ENCODE measurements around the gene CD52. TPM values are rescaled to one million over a fixed set of nuclear protein-coding genes. Genes with fewer than 3 reads are reported as not detected.

Gene CD52
- total RNA-seq, 2 experiments from 2014 or later = 582 to 608 TPM

DNA sequence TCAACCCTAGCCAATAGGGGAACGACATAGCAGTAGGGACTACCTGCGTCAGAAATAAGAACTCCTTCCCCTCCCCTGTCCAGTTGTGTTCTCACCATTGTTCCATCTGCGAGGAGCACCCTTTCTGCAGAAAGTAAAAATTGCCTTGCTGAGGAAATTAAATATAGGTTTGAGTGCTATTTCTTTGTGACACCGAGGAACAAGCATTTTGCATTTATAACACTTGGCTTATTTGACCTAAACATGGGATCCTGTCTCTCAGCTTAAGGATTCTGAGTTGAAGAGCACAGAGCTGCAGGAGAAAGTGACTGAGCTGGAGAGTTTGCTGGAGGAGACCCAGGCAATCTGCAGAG, 48.6 kb upstream of the CD52 start:
- H3K4me1 ChIP-seq (ENCODE audit: insufficient read depth, low read length) = no peaks in the 10 kb centered on the region
- ChIA-PET CTCF (interaction anchor here (0.8 to 1.8 kb wide), 2 partner anchors 53 to 148 kb away, joined by 3 to 4 read pairs; no protein-coding TSS in a partner anchor), POLR2A (no interaction called here)
- no peaks in the 10 kb centered on the region for H3K27me3 Mint-ChIP-seq
- no peak overlapping the region for H3K27ac ChIP-seq (ENCODE audit: low read depth in 1 of 2, low read length in 2 of 2)
- no peak for DNase-seq
- peaks cover 82% of the 10 kb centered on the region for H3K36me3 Mint-ChIP-seq (ENCODE audit: low read depth)
- peaks cover 53% of the 10 kb centered on the region for H3K36me3 ChIP-seq (ENCODE audit: insufficient read depth, low read length)
- H3K27ac Mint-ChIP-seq = no peak overlapping the region
- ATAC-seq (ENCODE audit: poor library complexity) = no peak
- TF ChIP-seq, protein P1, sequence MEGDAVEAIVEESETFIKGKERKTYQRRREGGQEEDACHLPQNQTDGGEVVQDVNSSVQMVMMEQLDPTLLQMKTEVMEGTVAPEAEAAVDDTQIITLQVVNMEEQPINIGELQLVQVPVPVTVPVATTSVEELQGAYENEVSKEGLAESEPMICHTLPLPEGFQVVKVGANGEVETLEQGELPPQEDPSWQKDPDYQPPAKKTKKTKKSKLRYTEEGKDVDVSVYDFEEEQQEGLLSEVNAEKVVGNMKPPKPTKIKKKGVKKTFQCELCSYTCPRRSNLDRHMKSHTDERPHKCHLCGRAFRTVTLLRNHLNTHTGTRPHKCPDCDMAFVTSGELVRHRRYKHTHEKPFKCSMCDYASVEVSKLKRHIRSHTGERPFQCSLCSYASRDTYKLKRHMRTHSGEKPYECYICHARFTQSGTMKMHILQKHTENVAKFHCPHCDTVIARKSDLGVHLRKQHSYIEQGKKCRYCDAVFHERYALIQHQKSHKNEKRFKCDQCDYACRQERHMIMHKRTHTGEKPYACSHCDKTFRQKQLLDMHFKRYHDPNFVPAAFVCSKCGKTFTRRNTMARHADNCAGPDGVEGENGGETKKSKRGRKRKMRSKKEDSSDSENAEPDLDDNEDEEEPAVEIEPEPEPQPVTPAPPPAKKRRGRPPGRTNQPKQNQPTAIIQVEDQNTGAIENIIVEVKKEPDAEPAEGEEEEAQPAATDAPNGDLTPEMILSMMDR (IDR thresholded peaks at IDR 0.05) = no peak
- H3K27me3 ChIP-seq (ENCODE audit: control insufficient read depth in 1 of 2, insufficient read depth in 2 of 2, low read length in 2 of 2) = no peaks in the 10 kb centered on the region
- peaks cover 10 to 13% of the 10 kb centered on the region in 2 experiments for H3K9me3 ChIP-seq (ENCODE audit: control insufficient read depth in 1 of 2, insufficient read depth in 1 of 2, low read length in 2 of 2)
- no peak overlapping the region for H3K4me3 Mint-ChIP-seq
- intact Hi-C loops (cut with DNase I, micrococcal nuclease) = no loop called here
- H3K4me1 Mint-ChIP-seq (ENCODE audit: low read depth) = no peaks in the 10 kb centered on the region
- no peak overlapping the region for H3K4me3 ChIP-seq (ENCODE audit: low read length)
- H3K9me3 Mint-ChIP-seq = no peaks in the 10 kb centered on the region

DNA sequence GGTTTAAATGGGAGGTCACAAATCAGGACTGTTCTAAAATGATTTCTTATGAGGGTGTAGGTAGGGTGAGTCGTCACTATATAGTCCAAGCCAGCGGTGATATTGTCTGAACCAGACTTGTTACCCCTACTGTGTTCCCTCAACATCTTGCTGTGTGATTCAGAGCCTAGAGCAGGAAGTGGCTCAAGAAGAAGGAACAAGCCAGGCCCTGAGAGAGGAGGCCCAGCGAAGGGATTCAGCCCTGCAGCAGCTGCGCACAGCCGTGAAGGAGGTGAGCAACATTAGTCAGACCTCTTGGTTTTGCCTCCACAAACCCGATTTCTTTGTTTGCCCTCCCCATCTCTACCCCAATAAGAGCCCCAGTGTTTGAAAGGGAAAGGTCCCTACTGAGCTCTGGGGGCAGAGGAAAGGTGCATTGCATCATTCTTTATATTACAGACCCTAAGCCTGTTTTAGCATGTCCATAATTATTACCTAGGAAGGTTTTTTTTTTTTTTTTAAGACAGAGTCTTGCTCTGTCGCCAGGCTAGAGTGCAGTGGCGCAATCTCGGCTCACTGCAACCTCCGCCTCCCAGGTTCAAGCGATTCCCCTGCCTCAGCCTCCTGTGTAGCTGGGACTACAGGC, 42.8 kb upstream of the CD52 start:
- DNase-seq = peak in 2 of 14 experiments; percentile 57 to 69
- Histone ChIP-seq H3K27me3 (ENCODE audit: control insufficient read depth in 1 of 2, insufficient read depth in 2 of 2, low read length in 2 of 2) (no peaks in the 10 kb centered on the region), H3K36me3 (ENCODE audit: insufficient read depth, low read length) (peaks cover 28% of the 10 kb centered on the region), H3K9me3 (ENCODE audit: control insufficient read depth in 1 of 2, insufficient read depth in 1 of 2, low read length in 2 of 2) (no peaks in the 10 kb centered on the region), H3K27ac (ENCODE audit: low read depth in 1 of 2, low read length in 2 of 2) (no peak overlapping the region), H3K4me1 (ENCODE audit: insufficient read depth, low read length) (peaks cover 45% of the 10 kb centered on the region), H3K4me3 (ENCODE audit: low read length) (no peak overlapping the region)
- TF ChIP-seq, protein P1 (IDR thresholded peaks at IDR 0.05) = no peak
- Mint-ChIP-seq H3K36me3 (ENCODE audit: low read depth) (peaks cover 63% of the 10 kb centered on the region), H3K4me3 (no peak overlapping the region), H3K27ac (peak overlapping the region; percentile 53), H3K4me1 (ENCODE audit: low read depth) (peaks cover 42% of the 10 kb centered on the region), H3K27me3 (no peaks in the 10 kb centered on the region), H3K9me3 (no peaks in the 10 kb centered on the region)
- POLR2A ChIA-PET = interaction anchor here (0.6 to 20.7 kb wide), 9 partner anchors 10 to 112 kb away, joined by 3 to 977 read pairs (median 7); partner anchors contain the start of genes CD52, CEP85 and UBXN11
- intact Hi-C loops (cut with DNase I, micrococcal nuclease) = loop anchor here (1.0 to 5.0 kb wide), 5 partner anchors 9 to 142 kb away; no protein-coding TSS in a partner anchor
- no peak for ATAC-seq (ENCODE audit: poor library complexity)
- CTCF ChIA-PET = interaction anchor here (0.6 to 5.1 kb wide), 19 partner anchors 13 to 197 kb away, joined by 3 to 158 read pairs (median 5); partner anchors contain the start of genes CD52, CEP85, HMGN2 and ZNF593

DNA sequence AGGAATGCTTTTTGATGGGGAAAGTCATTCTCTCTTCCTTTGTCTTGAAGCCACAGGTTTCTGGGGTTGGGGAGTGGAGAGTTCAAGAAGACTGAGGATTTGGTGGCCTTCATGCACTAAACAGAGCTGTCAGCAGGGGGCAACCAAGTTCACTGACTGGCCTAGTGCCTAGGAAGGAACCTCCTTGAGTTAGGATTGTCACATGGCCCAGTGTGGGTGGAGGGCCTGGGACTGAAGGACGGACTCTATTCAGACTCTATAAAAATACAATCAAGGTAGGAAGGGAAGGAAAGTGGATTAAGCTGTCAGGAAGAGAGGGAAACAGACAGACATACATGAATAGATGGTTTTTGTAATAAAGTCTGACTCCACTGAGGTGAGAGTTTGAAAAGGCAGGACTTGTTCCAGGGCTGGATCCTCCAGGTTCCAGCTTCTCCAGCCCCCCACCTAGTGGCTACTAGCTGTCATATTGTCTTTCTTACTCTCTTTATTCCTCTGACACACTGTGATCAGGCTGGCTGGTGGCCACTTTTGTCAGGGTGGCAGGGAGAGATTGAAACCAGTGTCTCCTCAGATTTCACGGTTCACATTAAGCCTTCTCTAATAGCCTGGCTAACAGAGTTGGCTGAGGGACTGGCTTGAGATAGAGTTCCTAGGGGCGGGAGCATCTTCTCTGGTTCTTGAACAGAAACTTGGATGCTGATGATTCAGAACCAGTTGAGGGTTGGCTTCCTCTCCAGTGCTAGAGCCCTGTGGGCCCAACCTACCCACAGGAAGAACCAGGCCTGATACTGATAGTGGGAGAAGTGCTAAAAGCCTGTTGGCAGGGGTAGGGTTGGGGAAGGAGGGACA, 42.0 kb upstream of the CD52 start:
- POLR2A ChIA-PET = interaction anchor here (0.6 to 20.7 kb wide), 11 partner anchors 9 to 141 kb away, joined by 3 to 977 read pairs (median 7); partner anchors contain the start of genes CD52, CEP85 and UBXN11
- CTCF ChIA-PET = interaction anchor here (0.6 to 5.1 kb wide), 21 partner anchors 12 to 196 kb away, joined by 3 to 158 read pairs (median 5); partner anchors contain the start of genes CD52, CEP85, HMGN2 and ZNF593
- H3K4me3 ChIP-seq (ENCODE audit: low read length) = no peak overlapping the region

More for the DNA sequence above, 42.0 kb upstream of the CD52 start:
- peaks cover 47% of the 10 kb centered on the region for H3K4me1 Mint-ChIP-seq (ENCODE audit: low read depth)
- peak overlapping the region; percentile 95 for H3K27ac Mint-ChIP-seq
- peaks cover 22% of the 10 kb centered on the region for H3K36me3 ChIP-seq (ENCODE audit: insufficient read depth, low read length)
- no peaks in the 10 kb centered on the region for H3K27me3 ChIP-seq (ENCODE audit: control insufficient read depth in 1 of 2, insufficient read depth in 2 of 2, low read length in 2 of 2)
- intact Hi-C loops (cut with DNase I, micrococcal nuclease) = loop anchor here (1.0 to 5.0 kb wide), 7 partner anchors 8 to 141 kb away; no protein-coding TSS in a partner anchor
- no peaks in the 10 kb centered on the region for H3K27me3 Mint-ChIP-seq
- TF ChIP-seq, protein P1 (IDR thresholded peaks at IDR 0.05) = peak; percentile 89
- H3K36me3 Mint-ChIP-seq (ENCODE audit: low read depth) = peaks cover 59% of the 10 kb centered on the region
- ATAC-seq (ENCODE audit: poor library complexity) (peak; percentile 52), DNase-seq (peak; percentile 60 to 89 (median 72))
- no peaks in the 10 kb centered on the region for H3K9me3 Mint-ChIP-seq
- H3K4me3 Mint-ChIP-seq = peak overlapping the region; percentile 85
- no peaks in the 10 kb centered on the region for H3K9me3 ChIP-seq (ENCODE audit: control insufficient read depth in 1 of 2, insufficient read depth in 1 of 2, low read length in 2 of 2)
- H3K4me1 ChIP-seq (ENCODE audit: insufficient read depth, low read length) = peaks cover 51% of the 10 kb centered on the region
- peak overlapping the region; percentile 65 to 84 for H3K27ac ChIP-seq (ENCODE audit: low read depth in 1 of 2, low read length in 2 of 2)
